GM23248 (cell line): ENCODE results near the gene KDM3A.

Experiments used
- EZH2 ChIP-seq: fragments of 200-600 bp; sonication (generic); IDR thresholded peaks from 2 replicates; pipeline ENCODE4 v1.6.1; 2018; ENCODE audit warnings: antibody characterized with exemption, mild to moderate bottlenecking; ENCODE audit not compliant: insufficient read depth, poor library complexity, severe bottlenecking
- EZH2phosphoT487 ChIP-seq: fragments of 200-600 bp; sonication (generic); IDR thresholded peaks from 2 replicates; pipeline ENCODE4 v1.6.1; 2018; ENCODE audit warnings: antibody characterized with exemption, moderate library complexity, mild to moderate bottlenecking, low read depth; ENCODE audit not compliant: insufficient read depth

GRCh38 chr2:86489542-86489941 lies 48.4 kb downstream of the KDM3A start:
- TF ChIP-seq EZH2phosphoT487 (no peak), EZH2 (no peak)
